GM18508 (cell line): ENCODE results near the gene CYP11A1.
"Not testable (repeated sequence)": the region's sequence is repeated elsewhere in the genome, so short reads cannot be mapped to it uniquely, and the experiment has no call there.

ENCODE experiments used
- ATAC-seq: cut with Tn5 transposase; IDR thresholded peaks from one replicate; pipeline ENCODE4 v1.9.1; 2021; ENCODE audit warnings: moderate number of reproducible peaks; ENCODE audit not compliant: insufficient read depth, unreplicated experiment

CYP11A1 gene

DNA sequence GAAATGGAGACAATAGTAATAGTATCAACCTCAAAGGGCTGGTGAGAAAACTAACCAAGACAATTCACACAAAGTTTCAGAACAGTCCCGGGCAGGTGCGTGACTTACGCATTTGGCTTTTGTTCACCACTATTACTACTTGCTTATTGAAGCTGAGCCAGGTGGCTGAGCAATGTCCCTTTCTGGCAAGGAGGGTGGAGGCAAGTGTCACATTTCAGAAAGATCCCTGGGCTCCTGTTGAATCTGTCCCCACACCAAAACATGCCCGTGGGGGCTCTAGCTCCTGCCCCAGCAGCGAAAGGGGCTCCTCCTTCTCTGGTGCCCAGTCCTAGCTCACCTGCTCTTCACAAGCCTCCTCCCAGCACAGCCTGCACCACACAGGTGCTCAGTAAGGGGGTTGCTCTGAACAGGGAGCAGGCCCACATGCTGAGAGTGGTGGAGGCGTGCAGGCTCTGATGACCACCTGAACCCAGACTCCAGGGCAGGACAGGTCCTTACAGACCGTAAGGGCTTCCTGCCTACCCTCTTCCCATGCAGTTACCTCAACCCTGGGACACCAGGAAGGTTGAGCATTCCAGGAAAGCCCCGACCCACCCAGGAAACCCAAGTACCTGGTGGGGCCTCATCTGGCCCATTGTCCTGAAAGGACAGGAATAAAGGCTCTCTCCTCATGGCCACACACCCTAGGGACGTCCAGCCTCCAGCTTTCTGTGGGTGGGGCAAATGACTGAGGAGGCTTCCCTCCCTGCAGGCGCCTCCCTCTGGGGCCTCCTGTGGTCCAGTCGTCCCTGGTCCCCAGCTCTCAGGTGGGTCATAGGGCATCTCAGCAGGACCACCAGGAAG lies 33.7 kb upstream of the CYP11A1 start:
- ATAC-seq = no peak

DNA sequence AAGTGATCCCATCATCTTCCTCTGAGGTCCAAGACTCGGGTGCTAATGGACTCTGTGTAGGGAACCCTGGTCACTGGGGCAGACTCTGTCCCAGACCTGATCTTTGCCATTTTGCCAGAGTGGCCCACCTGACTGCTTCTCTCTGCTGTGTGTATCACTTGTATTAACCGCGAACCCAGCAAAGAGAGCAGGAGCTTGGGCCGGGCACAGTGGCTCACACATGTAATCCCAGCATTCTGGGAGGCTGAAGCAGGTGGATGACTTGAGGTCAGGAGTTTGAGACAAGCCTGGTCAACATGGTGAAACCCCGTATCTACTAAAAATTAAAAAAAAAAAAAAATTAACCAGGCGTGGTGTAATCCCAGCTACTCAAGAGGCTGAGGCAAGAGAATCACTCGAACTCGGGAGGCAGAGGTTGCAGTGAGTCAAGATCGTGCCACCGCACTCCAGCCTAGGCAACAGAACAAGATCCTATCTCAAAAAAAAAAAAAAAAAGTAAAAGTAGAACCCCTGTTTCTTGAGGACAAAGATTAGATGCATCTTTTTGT lies 32.9 kb upstream of the CYP11A1 start:
- ATAC-seq = no peak

DNA sequence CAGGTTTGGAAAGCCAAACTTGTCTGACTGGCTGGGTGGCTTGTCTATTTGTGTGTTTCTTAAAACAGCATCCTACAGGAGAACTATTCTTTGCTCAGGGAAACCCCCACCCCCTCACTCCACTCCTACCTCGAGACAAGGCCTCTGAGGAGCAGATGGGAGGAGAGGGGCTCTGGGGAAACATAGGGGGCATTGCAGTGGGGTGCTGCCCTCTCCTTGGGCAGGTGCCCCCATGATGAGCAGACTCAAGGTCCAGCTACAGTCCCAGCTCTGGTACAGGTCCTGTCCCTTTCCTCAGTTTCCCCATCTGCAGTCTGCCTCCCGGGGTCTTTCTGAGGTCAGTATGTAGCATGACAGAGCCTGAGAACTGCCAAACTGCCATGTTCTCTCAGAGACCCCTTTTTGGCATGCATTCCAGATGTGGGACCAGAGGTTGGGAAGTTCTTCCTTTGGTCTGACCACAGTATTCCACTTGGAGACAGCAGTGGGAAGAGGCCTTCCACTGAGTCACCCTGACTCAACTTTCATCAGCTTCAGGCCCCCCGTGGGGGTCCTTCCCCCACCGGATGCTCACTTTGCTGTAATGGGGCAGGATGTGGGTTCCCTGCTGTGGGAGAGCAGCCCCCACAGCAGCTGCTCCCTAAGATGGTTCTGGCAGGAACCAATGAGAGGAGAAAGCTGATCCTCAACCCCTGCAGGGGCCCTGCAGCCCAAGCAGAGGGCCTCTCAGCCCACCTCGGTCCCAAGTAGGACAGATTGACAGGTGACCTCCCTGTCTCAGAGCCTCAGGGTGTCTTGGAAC lies 32.3 kb upstream of the CYP11A1 start:
- no peak for ATAC-seq

DNA sequence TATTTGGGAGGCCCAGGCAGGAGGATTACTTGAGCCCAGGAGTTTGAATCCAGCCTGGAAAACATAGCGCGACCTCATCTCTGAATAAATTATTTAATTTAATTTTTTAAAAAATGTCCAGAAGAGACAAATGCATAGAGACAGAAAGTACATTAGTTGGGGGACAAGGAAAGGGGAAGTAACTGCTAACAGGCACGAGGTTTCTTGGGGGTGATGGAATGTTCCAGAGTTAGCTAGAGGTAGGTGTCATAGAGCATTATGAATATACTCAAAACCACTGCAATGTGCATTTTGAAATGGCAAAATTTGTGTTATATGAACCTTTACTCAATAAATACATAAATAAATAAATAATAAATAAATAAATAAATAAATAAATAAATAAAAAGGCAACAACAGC lies 31.7 kb upstream of the CYP11A1 start:
- ATAC-seq = no peak

DNA sequence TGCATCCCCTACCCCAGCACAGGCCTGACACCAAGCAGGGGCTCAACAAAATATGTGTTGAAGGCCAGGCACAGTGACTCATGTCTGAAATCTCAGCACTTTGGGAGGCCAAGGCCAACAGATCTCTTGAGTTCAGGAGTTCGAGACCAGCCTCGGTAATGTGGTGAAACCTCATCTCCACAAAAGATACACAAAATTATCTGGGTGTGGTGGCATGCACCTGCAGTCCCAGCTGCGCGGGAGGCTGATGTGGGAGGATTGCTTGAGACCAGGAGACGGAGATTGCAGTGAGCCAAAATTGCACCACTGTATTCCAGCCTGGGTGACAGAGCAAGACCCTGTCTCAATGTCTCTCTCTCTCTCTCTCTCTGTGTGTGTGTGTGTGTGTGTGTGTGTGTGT lies 30.7 kb upstream of the CYP11A1 start:
- no peak for ATAC-seq

DNA sequence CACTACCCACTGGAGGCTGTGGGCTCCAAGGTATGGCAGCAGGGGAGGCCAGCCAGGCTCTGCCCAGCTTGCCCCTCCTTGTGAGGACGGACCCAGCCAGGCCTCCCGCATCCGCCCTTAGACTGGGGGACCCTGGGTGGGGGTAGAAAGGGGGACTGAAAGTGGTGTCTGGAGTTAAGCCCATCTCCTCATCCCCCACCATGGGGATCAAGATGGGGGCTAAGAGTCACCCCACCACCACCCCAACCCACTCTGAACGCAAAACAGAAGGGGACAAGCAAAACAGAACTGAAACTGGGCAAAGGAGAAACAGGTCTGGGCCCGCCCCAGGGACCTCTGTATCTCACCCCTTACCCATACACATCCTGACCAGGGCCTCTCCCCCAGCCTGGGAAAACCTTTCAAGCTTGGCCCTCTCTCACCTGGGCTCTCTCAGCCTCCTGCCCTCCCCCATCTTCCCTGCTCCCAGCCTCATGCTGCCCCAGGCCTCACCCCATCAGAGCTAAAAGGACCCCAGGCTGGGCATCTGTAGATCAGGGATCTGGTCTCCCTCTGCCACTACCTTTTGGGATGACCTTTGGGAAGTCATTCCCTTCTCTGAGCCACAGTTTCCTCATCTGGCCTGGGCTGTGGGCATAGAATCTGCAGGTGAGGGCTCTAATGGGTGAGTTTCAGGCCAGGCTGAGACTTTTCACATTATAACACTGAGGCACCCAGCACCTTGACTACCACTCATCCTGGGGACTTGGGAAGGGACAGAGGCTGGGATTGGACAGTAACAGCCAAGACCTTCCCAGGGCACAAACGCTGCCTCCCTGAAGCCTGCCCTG lies 30.0 kb upstream of the CYP11A1 start:
- no peak for ATAC-seq

DNA sequence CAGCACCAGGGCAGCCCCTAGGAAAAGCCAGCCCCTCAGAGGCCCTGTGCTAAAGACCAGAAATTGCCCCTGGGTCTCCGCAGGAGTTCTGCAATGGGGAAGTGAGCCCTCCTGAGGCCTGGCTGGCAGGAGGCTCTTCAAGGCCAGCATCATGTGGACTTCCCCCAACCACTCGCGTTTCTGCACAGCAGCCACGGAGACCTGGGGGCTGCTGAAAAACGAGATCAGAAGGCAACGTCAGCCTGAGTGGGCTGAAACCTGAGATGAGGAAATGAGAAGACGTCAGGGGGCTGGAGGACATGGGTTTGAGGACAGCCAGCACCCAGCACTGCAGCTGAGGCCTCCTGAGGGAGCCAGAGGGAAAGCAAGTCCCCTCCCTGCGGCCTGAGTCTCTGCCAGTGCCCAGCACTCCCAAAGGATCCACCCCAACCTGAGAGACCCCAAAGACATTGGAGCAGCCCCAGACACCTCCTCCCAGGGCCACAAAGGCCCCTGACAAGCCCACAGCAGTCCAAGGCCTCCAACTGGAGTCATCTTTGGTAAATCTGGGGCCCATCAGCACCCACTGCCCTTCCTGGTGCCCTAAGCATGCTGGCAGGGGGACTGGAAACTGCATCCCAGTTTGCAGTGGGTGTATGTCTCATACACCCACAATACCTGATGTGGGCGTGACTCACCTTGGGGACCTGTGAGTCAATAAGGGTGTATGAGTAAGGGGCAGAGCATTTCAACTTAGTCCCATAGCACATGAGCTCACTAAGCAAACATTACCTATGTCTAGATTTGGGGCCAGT lies 29.2 kb upstream of the CYP11A1 start:
- no peak for ATAC-seq

DNA sequence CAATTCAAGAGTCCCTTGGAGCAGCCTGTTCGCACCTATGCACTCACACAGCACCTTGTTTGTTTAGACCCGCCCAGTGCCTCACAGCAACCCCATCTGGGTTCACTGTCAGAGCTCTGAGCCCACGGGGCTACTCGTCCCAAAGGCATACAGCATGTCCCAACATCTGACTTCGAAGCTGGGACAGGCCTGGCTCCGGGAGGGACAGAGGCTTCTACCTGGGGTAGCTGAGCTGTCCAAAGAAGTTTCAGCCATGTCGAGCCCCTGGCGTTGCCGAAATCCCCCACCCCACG lies 28.6 kb upstream of the CYP11A1 start:
- no peak for ATAC-seq

DNA sequence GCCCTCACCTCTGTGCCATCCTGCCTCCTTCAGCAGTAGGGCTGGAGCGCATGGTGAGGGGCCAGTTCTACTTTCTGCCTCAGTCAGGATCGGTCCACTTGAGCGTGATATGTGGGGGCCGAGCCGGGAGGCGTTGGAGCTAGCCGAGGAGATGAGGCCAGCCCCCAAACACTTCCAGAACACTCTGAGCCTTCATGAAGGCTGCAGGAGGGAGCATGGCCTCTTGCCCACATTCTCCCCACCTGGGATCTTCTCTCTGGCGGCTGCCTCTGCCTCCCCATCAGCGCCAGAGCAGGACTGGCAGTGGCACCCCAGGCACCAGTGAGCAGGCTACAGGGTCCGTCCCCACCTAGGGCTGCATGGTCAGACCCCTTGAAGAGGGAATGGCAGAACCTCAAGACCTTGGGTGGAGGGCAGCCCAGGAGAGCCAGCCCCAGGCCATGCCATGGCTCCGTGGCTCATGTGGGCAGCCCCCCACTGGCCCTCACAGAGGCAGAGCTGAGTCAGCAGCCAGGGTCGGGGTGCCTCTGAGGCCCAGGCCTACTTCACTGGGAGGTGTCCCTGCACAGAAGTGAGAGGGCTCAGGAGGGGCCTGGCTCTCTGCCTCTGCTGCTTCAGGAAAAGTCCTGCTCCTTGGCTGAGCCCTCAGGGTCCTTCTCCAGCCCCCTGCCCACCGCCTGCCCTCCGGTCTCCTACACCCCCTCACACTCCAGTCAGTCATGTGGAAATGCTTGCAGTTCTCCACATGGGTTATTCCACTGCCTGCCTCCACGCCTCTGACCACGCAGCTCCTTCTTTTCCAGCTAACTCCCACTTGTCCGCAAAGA lies 28.1 kb upstream of the CYP11A1 start:
- no peak for ATAC-seq

DNA sequence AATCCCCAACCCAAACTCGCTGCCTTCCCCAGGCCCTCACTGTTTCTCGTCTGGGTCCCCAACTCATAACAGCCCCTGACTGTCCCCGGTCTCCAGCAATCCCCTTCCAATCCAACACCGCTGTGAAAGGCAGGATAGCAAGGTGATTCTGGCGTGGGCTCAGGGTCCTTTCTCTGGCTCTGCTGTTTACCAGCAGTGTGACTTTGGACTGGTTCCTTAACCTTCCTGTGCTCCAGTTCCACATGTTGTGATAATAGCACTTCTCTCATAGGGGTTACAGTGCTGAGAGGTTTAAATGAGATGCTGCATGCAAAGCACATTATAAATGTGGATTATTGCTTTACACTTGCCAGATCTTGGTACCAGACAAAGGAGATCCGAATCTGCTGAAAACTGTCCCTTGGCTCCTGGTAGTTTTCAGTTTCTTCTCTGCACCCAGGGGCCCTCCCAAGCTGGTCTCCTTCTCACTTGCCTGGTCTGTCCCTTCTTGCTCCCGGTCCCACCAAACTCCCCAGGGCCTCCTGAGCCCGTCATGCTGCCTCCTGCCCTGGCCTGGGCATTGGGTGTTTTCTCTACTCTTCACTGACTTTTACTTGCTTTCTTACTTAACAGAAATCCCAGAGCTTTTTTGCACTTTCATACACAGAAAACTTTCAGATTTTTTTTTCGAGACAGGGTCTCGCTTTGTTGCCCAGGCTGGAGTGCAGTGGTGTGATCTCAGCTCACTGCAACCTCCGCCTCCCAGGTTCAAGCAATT lies 26.8 kb upstream of the CYP11A1 start:
- no peak for ATAC-seq

DNA sequence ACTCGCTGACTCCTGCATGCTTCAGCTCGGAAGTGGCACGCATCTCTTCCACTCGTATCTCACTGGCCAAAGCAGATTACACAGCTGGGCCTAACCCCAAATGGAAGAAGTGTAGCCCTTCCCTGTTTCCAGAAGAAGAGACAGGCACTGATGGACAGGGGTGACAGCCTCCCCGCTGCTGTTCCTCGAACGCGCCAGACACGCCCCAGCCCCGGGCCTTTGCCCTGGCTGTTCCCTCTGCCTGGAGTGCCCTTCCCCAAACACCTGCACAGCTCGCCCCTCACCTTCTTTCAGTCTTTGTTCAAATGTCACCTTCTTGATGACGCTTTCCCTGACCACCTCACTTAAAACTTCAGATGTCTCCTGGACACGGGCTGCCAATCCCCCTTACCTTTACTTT lies 26.0 kb upstream of the CYP11A1 start:
- ATAC-seq = no peak

DNA sequence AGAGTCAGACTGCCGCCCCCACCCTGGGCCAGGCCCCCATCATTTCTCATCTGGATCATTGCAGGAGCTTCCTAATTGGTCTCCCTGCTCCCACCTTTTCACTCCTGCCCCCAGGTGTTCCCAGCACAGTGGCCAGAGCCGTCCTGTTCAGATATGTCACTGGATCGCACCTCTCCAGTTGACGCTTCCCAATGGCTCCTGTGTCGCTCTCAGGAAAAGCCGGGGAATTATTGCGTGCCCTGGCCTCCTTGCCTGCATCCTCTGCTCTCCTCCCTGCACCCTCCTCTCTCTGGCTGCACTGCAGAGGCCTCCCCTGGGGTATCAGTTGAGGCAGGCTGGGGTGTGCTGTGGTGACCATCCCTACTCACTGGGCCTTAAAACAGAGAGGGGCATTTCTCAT lies 25.5 kb upstream of the CYP11A1 start:
- ATAC-seq = no peak

DNA sequence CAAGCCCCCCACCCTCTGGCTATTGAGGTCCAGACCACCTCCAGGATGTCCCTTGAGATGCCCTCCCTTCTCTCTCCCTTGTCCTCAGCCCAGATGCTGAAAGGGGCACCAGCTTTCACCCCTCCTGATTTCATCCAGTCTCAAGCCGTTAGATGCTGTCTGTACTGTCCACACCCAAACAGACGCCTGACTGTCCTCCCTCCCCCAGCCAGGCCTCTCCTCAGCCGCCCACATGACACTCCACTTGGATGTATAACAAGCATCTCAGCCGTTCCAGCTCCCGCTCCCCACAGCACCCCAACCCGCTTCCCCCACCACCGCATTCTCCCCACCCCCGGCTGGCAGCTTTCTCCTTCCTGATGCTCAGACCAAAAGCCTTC lies 25.0 kb upstream of the CYP11A1 start:
- no peak for ATAC-seq

DNA sequence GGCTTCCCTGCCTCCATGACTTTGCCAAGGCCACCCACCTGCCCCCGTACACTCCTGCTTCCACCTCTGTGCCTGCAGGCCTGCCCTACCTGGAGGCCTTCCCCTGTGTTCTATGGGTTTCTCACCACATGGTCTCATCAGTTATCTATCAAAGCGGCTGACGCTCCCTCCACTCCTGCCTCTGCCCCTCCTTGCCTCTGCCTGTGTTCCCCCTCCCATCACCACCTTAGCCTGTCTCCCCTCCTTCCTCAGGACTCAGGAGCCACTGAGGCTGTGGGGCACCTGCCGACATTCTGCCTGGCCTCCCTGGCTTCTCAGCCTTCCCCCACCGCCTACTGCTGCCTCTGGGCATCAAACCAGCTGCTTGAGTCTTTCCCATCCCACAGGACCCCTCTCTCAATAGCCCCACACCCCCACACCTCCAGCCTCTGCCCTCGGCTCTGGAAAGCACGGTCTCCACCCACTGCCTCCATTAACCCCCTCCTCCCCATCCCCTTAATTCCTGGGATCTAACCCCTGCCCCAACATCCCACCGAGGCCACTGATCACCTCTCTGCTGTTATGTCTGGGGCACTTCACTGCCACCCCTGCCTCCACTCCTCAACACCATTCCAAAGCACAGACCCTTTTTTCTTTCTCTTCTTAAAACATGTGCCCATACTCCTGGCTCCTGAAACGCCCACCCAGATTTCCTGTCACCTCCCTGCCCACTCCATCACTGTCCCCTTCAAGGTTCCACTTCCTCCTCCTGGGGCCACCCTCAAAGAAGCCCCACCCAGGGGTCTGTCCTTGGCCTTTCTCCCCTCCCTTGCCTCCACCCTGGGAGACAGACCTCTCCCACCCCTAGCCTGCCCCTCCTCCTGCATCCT lies 24.4 kb upstream of the CYP11A1 start:
- ATAC-seq = no peak

DNA sequence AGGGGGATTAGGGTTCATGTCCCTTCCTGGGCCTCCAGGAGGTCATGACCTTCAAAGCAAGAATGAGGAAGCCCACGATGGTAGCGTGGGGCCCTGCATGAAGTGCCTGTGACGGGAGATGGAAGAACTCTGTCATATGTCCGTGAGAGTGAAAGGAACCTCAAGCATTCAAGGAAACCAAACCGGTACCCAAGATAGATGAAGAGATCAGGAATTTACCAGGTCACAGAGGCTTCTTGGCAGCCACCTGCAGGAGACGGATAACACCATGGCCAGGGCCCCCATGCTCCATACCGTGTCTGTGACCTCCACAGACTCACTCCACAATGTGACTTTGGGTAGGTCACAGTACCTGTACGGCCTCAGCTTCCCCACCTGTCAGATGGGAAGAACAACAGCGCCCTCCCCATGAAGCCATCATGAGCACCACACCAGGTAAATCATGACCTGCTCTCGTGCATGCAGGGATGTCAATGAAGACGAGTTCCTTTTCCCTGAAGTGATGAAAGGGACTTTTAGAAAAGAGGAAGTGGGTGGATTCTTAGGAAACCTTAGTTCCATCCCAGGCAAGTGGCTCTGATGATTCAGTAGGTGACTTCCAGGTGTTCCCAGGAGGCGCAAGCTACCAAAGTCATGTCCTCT lies 23.3 kb upstream of the CYP11A1 start:
- no peak for ATAC-seq

DNA sequence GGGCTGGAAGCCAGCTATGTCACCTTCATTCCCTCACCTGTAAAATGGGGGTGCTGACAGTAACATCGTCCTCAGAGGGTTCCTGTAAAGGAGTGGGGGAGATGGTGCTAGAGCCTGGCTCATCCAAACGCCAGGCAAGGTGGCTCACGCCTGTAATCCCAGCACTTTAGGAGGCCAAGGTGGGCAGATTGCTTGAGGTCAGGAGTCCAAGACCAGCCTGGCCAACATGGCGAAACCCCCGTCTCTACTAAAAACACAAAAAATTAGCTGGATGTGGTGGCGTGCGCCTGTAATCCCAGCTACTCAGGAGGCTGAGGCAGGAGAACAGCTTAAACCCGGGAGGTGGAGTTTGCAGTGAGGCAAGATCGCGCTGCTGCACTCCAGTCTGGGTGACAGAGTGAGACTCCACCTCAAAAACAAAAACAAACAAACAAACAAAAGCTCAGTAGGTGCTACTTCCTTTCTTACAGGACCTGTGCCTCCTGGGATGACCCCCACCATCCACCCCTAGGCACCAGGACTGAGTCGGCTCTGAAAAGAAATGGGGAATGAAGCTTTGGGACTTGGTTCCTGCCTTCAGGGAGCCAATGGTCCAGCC lies 22.7 kb upstream of the CYP11A1 start:
- not testable (repeated sequence) for ATAC-seq
